Medulla oblongata (tissue), 1 donor: ENCODE results near the gene CD33.

Source experiments
- DNase-seq: peaks from one replicate; pipeline ENCODE4 v3.0.0-alpha.2; 2015; ENCODE audit errors: extremely low spot score

Gene CD33

GRCh38 chr19:51224898-51225393 lies at the start of gene CD33:
Gene CD33, plus strand, starts transcription at chr19:51225080. Its CDS starts 39 bp downstream, at chr19:51225119.
- DNase-seq, result peak; percentile 50

GRCh38 chr19:51179256-51179655 lies 45.6 kb upstream of the CD33 start:
- DNase-seq, result no peak

- DNase-seq, result no peak
Observed at GRCh38 chr19:51181377-51181912, 43.4 kb upstream of the CD33 start.

- no peak for DNase-seq
Observed at GRCh38 chr19:51181913-51182419, 42.9 kb upstream of the CD33 start.

GRCh38 chr19:51183629-51184028 lies 41.3 kb upstream of the CD33 start:
- DNase-seq, result no peak

GRCh38 chr19:51185069-51185867 lies 39.6 kb upstream of the CD33 start:
- DNase-seq, result no peak

- DNase-seq, result no peak
Observed at GRCh38 chr19:51185868-51186215, 39.0 kb upstream of the CD33 start.

- DNase-seq, result no peak
Observed at GRCh38 chr19:51186323-51186722, 38.6 kb upstream of the CD33 start.

GRCh38 chr19:51187395-51188226 lies 37.3 kb upstream of the CD33 start:
- DNase-seq, result no peak

GRCh38 chr19:51188227-51188559 lies 36.7 kb upstream of the CD33 start:
- DNase-seq, result no peak

GRCh38 chr19:51192689-51193088 lies 32.2 kb upstream of the CD33 start:
- no peak for DNase-seq

- no peak for DNase-seq
Observed at GRCh38 chr19:51194527-51195315, 30.2 kb upstream of the CD33 start.

- no peak for DNase-seq
Observed at GRCh38 chr19:51195316-51195586, 29.6 kb upstream of the CD33 start.

GRCh38 chr19:51195616-51196015 lies 29.3 kb upstream of the CD33 start:
- no peak for DNase-seq

- no peak for DNase-seq
Observed at GRCh38 chr19:51196181-51196580, 28.7 kb upstream of the CD33 start.

- no peak for DNase-seq
Observed at GRCh38 chr19:51198641-51199040, 26.2 kb upstream of the CD33 start.

GRCh38 chr19:51200071-51200666 lies 24.7 kb upstream of the CD33 start:
- no peak for DNase-seq

GRCh38 chr19:51201712-51202111 lies 23.2 kb upstream of the CD33 start:
- DNase-seq, result no peak

GRCh38 chr19:51203916-51204315 lies 21.0 kb upstream of the CD33 start:
- peak; percentile 21 for DNase-seq

- DNase-seq, result no peak
Observed at GRCh38 chr19:51204321-51204720, 20.6 kb upstream of the CD33 start.

- no peak for DNase-seq
Observed at GRCh38 chr19:51207747-51208146, 17.1 kb upstream of the CD33 start.
